DND-41 (cell line): ENCODE measurements around the gene DDX24.

Experiments
- CTCF ChIP-seq: IDR thresholded peaks from 2 replicates; pipeline ENCODE4 v1.5.1; 2012; ENCODE audit warnings: borderline replicate concordance, low read length, moderate library complexity, mild to moderate bottlenecking; ENCODE audit not compliant: poor library complexity, severe bottlenecking; ENCODE audit errors: extremely low read depth
- EZH2 ChIP-seq: IDR thresholded peaks from 3 replicates; pipeline ENCODE4 v1.6.1; 2012; ENCODE audit warnings: borderline replicate concordance, low read depth, mild to moderate bottlenecking, moderate library complexity, low read length, inconsistent platforms; ENCODE audit not compliant: severe bottlenecking

DNA sequence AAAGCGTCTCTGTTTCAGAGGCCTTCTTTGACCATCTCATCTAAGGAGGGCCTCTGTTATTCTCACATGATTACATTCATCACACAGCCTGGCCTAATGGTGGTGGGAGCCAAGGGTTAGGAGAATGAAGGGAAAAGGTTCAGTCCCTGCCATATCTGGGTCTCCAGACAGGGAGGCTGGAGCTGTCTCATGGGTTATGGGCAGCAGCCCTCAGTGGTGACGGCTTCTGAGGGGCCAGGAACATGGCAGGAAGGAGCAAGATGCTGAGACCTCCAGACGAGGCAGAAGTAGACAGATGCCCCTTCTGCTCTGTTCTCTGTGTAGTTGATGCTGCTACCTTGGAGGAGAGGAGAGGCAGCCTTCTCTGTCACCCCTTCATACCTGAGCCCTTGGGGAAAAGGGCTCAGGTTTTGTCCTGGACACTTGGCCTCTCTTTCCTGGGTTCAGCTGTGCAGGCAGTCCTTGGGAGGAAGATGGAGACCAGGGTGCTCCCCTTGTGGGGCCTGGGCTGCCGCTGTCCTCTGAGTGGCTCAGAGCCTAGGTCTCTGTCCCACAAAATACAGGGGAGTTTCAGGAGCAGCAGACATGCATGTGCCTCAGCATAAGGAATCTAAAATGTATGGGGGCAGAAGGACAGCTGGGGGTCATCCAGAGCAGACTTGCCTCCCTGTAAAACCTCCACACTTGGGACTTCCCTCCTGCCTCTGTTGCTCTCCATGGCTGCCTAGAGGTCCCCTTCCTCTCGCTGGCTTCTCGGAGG is 44.8 kb upstream of the DDX24 start:
- TF ChIP-seq CTCF (no peak), EZH2 (no peak)
